ENCODE measurements around the gene APLN.

DNA sequence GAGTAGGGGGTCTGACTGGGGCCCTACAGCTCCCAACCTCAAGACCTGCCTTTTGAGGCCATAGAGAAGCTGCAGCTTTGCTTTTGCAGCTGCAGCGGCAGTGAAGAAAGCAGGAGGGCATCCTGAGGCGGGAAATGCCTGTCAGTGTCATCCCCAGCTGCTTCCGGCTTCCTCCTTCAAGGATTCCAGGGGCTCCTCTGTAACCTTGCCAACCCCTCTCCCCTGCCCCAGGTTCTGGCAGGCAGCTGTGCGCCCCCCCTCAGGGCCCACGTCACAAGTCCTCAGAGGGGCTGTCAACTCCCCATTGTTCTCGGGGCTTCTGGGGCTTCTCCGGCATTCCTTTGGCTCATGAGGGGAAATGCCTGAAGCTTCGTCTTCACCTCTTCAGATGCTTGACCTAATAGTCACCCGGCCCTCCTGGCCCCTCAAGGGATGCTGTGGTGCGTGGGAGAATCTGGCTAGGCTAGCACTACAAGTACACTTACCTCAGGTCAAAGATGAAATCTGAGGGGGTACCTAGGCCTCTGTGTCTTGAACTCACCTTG, 31.9 kb downstream of the APLN start:
- TF ChIP-seq, protein P1, sequence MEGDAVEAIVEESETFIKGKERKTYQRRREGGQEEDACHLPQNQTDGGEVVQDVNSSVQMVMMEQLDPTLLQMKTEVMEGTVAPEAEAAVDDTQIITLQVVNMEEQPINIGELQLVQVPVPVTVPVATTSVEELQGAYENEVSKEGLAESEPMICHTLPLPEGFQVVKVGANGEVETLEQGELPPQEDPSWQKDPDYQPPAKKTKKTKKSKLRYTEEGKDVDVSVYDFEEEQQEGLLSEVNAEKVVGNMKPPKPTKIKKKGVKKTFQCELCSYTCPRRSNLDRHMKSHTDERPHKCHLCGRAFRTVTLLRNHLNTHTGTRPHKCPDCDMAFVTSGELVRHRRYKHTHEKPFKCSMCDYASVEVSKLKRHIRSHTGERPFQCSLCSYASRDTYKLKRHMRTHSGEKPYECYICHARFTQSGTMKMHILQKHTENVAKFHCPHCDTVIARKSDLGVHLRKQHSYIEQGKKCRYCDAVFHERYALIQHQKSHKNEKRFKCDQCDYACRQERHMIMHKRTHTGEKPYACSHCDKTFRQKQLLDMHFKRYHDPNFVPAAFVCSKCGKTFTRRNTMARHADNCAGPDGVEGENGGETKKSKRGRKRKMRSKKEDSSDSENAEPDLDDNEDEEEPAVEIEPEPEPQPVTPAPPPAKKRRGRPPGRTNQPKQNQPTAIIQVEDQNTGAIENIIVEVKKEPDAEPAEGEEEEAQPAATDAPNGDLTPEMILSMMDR (IDR thresholded peaks at IDR 0.05; ENCODE audit: insufficient read depth, low read length), result no peak
- TF ChIP-seq POLR2AphosphoS5 (IDR thresholded peaks at IDR 0.05; ENCODE audit: low read depth), result no peak
- TF ChIP-seq, protein P2, sequence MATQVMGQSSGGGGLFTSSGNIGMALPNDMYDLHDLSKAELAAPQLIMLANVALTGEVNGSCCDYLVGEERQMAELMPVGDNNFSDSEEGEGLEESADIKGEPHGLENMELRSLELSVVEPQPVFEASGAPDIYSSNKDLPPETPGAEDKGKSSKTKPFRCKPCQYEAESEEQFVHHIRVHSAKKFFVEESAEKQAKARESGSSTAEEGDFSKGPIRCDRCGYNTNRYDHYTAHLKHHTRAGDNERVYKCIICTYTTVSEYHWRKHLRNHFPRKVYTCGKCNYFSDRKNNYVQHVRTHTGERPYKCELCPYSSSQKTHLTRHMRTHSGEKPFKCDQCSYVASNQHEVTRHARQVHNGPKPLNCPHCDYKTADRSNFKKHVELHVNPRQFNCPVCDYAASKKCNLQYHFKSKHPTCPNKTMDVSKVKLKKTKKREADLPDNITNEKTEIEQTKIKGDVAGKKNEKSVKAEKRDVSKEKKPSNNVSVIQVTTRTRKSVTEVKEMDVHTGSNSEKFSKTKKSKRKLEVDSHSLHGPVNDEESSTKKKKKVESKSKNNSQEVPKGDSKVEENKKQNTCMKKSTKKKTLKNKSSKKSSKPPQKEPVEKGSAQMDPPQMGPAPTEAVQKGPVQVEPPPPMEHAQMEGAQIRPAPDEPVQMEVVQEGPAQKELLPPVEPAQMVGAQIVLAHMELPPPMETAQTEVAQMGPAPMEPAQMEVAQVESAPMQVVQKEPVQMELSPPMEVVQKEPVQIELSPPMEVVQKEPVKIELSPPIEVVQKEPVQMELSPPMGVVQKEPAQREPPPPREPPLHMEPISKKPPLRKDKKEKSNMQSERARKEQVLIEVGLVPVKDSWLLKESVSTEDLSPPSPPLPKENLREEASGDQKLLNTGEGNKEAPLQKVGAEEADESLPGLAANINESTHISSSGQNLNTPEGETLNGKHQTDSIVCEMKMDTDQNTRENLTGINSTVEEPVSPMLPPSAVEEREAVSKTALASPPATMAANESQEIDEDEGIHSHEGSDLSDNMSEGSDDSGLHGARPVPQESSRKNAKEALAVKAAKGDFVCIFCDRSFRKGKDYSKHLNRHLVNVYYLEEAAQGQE (IDR thresholded peaks at IDR 0.05; ENCODE audit: insufficient replicate concordance, low read depth), result no peak
